Upper lobe of left lung (tissue), 4 donors: ENCODE measurements around the gene COL19A1.

Source experiments
- CTCF ChIP-seq, 6 experiments: fragments of 450-650 bp in 4 of 6; fragments of 200-600 bp in 2 of 6; sonication (generic) in 2 of 6; IDR thresholded peaks; one replicate each; pipeline ENCODE4 v1.5.1; 2016 to 2019; ENCODE audit warnings: antibody characterized with exemption in 6 of 6
- EP300 ChIP-seq, 4 donors: sonication (generic); formaldehyde crosslinking; IDR thresholded peaks; one replicate each; pipeline ENCODE4 v1.5.1; 2017; ENCODE audit warnings: antibody characterized with exemption in 4 of 4, control low read depth in 2 of 4
- POLR2A ChIP-seq, 4 donors: fragments of 450-650 bp; IDR thresholded peaks; one replicate each; pipeline ENCODE4 v1.5.1; 2016 to 2017; ENCODE audit warnings: antibody characterized with exemption in 4 of 4, mild to moderate bottlenecking in 2 of 4
- POLR2AphosphoS5 ChIP-seq, 2 donors: sonication (generic); formaldehyde crosslinking; IDR thresholded peaks; one replicate each; pipeline ENCODE4 v1.5.1; 2017; ENCODE audit warnings: antibody characterized with exemption in 2 of 2

- TF ChIP-seq CTCF (IDR thresholded peaks at IDR 0.05) (no peak), POLR2A (IDR thresholded peaks at IDR 0.05) (no peak), EP300 (IDR thresholded peaks at IDR 0.05) (no peak), POLR2AphosphoS5 (IDR thresholded peaks at IDR 0.05) (no peak)
These were observed 358.7 kb downstream of the COL19A1 start for GRCh38 chr6:70225055-70225454.
